Medulla oblongata (tissue), 1 donor: ENCODE data around the gene SPOCK2.

Experiments used
- DNase-seq: peaks from one replicate; pipeline ENCODE4 v3.0.0-alpha.2; 2015; ENCODE audit errors: extremely low spot score

The SPOCK2 gene

DNA sequence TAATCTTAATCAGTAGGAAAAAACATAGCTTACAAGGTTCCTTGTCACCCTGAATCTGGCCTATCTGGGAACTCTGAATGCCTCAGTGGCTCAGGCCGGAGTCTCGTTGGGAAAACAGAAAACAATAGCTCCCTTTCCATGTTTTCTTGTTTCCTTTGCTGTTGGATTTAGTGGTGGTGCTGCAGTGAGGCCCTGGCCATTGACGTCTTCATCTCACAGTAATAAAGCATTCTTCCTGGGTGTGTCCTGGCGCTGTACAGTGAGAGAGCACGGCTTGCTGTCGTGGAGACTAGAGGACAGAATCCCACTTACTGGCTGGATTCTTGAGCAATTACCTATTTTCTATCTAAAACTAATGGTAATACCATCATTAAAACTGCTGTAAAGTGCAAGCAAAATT is 1.3 kb upstream of the SPOCK2 start:
- no peak for DNase-seq

GRCh38 chr10:72088889-72089575 is 681 bp upstream of the SPOCK2 start:
- peak; percentile 65 for DNase-seq

GRCh38 chr10:72087392-72087968 is 871 bp downstream of the SPOCK2 start:
- no peak for DNase-seq

- no peak for DNase-seq
Observed at GRCh38 chr10:72086466-72087391, 1.6 kb downstream of the SPOCK2 start.

DNA sequence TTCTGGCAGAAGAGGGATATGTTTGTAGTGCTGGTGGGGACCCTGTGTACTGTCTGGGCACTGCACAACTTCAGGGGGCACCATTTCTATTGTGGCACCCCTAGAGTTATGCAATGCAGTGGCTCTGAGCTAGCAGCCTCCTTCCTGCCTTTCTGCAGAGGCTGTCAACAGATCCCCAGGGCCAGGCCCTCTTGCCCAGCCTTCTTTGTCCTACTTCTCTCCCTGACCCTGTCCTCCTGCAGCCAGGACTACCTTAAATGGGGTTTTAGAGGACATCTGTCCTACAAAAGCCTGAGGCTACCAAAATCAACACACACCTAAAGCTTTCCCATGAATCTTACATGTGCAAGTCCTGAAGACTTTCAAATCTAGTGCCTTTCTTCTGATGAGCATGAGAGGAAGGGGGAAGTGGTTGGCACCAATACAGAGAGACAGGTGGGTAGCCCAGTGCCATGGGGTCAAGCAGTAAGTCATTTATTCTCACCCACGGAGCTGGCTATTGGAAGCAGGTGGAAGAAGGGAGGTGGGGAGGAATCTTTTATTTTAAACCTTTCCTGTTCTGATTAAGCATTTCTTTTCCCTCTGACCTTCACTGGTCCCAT is 2.4 kb downstream of the SPOCK2 start:
- no peak for DNase-seq

DNA sequence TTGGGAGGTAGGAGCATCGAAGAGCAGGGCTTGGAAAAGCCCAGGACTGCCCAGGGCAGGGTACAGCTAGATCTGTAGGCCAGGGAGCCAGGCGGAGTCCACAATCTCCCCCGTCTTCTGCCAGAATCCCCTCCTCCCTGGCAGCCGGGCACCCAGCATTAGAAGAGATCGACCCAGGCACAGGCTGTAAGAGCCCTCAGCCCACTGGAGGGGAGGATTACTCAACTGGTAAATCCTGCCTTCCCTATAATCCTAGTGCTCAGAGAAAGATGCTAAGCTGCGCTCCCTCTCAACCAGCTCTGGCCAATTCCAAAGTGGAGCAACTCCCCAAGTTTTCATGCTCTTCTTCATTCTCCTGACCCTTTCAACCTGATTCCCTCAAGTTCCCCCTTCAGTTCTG is 3.2 kb downstream of the SPOCK2 start:
- DNase-seq: no peak

DNA sequence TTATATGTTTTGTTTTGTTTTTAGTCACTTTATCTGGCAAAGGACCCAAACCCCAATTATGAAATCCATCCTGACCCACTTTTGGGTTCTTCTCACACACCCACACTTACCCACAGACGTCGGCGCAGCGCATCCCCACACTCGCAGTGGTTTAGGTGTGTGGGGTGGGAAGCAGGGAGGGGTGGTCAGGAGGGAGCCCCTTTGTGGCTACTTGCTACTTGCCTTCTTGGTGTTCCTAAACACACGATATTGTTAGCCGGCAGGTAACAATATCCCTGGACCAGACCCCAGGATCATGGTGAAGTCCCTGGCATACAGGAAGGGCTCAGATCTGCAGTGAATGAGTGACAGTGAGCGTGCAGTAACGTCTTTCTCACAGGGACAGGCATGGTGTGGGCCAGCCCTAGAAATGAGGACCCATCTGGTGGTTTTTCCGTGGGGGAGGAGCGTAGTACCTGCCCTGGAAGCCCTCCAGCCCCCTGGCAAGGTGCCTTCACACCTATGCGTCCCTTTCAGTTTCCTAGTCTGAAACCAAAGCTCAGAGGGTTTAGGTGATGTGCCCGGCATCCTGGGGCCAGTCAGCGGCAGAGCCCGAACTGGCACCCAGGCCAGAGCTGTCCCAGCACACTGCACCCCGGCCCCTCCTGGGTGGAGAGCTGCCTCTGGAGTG is 4.4 kb downstream of the SPOCK2 start:
- no peak for DNase-seq

DNA sequence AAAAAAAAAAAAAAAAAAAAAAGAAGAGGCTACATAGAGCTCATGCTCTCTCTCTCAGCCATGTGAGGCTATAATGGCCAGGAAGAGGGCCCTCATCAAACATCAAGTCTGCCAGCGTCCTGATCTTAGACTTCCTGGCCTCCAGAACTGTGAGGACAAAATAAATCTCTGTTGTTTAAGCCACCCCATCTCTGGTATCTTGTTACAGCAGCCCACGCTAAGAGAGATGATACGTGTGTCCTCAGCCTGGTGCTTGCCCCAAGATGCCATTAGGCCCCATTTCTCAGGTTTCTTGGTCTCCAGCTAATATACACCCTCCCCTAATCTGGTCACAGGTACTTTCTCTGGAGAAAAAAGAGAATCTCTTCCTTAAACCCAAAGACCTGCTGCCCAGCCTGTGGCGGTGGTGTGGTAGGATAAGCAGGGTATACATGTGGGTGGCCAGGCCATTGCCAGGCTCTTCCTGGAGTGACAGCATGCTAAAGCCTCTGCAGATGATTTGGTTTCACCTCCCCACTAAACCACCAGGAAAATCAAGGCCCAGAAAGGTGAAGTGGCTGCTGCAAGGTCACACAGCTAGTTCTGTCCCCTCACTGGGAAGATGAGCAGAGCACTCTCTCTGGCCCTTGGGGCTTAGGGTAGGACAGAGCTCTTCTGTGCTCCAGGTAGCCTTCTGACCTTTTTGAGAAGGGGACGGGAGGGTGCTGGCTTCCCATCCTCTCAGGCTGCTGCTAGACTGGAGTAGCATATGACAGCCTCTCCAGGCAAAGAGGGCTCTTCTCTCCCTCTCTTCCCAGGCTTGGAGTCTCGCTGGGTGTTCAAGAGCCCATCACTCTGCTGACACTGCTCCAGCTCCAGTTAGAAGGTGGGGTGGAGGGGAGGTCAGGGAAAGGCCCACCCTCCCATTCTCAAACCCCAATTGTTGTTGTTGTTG is 5.2 kb downstream of the SPOCK2 start:
- no peak for DNase-seq

- no peak for DNase-seq
Observed at GRCh38 chr10:72081772-72082590, 6.4 kb downstream of the SPOCK2 start.

DNA sequence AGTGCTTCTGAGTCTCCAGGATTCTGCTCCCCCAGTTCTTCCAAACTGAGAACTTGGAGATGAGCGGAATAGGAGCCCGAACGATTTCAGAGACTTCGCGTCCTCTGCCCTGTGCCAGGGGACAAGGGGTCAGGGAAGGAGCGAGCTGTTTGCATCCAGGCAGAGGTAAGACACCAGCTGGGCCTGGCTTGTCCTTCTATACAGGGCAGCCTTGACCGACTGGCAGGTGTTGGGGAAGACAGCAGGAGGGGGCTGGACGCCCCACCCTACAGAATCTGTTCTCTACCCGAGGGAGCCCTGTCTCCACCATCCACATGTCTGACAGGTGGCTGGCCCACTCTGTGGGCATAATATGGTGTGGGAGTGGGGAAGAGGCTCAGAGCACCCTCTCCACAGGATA is 7.1 kb downstream of the SPOCK2 start:
- no peak for DNase-seq

DNA sequence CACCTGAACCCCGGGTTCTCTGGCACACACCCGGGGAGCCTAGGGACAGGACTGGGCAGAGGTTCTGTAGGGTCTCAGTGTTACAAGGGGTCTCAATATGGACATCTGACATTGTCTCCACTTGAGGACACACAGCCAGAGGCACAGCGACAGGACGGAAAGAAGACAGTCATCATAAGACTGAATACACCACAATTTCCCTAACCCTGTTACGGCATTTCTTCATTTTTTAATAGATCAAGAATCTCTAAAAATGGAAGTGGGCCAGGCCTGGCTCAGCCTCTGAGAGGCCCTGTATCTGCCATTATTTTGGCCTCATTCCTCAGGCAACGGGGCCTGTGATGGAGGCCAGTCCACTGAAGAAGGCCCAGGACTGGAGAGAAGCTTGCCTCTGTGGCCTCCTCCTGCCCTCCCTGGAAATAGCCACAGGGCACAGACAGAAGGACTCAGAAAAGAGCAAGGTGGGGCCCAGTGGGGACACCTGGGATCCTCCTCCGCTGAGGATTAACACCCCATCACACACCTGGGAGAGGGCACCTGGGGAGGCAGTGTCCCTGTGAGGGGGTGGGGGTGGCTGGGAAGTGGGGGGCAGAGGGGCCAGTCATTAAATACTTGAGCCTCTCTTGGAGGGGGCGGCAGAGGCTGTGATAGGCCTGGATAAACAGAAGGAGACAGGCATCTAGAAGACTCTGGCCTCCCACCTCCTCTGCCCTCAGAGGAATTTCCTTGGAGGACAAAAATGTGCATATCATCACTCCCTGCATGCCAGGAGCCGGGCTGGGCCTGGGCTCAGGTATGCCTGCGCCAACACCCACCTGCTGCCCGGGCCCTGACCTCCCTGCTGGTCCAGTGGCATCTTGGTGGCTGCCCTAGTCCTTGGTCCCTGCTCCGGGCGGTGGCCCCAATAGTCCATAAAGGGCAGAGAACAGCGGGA is 8.0 kb downstream of the SPOCK2 start:
- DNase-seq: no peak

- DNase-seq: peak; percentile 62
Observed at GRCh38 chr10:72079356-72079755, 9.0 kb downstream of the SPOCK2 start.

GRCh38 chr10:72077275-72077990 is 10.9 kb downstream of the SPOCK2 start:
- no peak for DNase-seq

DNA sequence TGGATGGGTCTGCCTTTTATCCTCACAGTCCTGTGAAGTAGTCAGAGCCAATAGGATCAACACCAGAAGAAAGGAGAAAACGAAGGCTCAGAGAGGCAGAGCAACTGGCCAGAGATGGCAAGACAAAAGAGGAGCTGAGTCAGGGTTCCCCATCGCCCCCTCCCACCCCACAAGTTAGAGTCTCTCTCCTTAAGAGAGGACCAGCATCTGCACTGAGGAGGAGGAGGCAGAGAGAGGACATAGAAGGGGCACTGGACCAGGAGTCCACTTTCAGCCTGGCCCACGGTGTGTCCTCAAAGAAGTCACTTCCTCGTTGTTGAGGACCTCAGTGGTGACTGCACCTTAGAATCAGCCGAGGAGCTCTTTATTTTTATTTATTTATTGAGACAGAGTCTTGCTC is 11.6 kb downstream of the SPOCK2 start:
- no peak for DNase-seq

DNA sequence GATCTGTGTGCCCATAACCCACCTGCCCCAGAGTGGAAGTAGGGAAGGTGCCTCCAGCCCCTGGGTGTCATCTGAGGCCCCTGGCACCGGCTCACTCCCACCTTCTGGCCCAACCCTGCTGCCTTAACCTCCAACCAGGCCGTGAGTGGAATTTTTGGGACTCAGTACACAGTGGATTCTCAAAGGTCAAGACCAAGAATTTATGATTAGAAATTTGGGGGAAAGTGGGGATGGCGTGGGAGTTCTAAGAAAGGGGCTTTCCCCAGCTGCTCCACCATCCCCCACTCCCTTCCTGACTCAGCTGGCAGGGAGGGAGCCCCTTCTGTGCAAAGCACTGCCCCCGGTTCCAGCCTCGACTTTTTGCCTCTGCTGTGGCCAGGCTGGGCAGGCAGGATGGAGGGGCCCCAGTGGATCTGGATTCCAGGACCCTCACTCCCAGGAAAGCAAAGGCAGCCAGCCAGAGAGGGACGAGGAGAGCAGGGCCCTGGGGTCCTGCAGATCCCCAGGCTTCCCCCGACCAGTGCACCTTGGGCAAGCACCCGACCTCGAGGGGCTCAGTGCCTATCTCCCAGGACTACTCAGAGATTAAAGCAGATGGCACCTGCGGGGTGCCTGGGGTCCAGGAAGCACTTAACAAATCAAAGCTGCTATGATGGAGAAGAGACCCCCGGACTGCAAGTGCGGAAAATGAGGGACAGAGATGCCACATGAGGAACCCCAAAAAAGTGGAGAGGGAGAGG is 12.8 kb downstream of the SPOCK2 start:
- no peak for DNase-seq

DNA sequence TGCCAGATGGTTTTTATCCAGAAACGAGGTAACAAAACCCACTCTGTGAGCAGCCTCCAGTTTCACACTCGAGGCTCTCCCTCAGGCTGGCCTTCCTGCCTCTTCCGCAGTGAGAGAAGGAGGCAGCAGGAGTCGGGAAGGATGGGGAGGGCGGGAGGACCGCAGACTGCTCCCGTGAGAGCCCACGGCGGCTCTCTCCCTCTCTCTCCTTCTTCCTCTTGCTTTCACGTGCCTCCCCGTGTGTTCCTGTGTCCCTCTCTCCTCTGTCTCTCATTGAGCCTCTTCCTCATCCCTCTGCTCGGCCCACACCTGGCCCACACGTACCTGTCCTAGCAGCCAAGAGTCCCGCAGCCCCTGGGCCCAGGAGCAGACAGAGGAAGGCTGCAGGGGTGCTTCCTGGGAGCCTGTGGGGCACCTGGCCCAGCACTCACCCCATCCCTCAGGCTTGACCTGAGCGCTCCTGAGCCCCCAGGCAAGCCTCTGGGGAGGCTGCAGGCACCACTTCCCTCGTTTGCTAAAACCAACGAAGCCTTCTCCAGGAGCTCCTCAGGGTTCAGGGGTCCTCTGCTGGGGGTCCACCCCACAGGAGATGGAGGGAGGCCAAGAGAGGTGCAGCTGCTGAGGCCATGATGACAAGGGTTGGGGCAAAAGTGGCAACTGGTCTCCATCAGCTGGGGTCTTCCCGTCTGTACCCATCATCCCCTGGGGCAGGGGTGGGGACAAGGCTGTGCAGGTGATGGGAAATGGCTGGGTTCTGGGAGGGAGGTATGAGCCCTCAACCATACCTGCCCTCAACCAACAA is 13.6 kb downstream of the SPOCK2 start:
- DNase-seq: no peak
